DND-41 (cell line): Measurements from ENCODE around the gene NBEA.

Experiments
- CTCF ChIP-seq: IDR thresholded peaks from 2 replicates; pipeline ENCODE4 v1.5.1; 2012; ENCODE audit warnings: borderline replicate concordance, low read length, moderate library complexity, mild to moderate bottlenecking; ENCODE audit not compliant: poor library complexity, severe bottlenecking; ENCODE audit errors: extremely low read depth
- EZH2 ChIP-seq: IDR thresholded peaks from 3 replicates; pipeline ENCODE4 v1.6.1; 2012; ENCODE audit warnings: borderline replicate concordance, low read depth, mild to moderate bottlenecking, moderate library complexity, low read length, inconsistent platforms; ENCODE audit not compliant: severe bottlenecking

DNA sequence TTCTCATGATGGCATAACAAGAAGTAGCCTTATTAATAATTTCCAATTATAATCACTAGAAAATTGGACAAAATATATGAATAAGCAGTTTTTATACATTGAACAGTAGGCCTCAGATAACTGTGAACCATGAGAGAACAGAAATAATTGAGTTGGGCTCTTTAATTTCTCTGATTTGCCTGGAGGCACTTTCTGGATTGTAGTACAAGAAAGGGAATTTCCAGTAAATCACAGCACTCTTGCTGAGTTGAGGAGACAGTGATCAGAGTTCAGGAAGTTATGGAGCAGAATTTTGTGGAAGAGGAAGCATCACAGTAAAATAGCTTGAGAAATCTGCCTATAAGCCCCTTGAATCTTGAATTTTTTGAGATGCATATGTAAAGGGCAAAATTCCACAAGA lies 318.2 kb downstream of the NBEA start:
- TF ChIP-seq CTCF (no peak), EZH2 (no peak)
